Astrocyte (in vitro differentiated cells and primary cell): ENCODE results near the gene ISCU.

ENCODE experiments used
- EZH2 ChIP-seq: IDR thresholded peaks from 2 replicates; pipeline ENCODE4 v1.6.1; 2012; ENCODE audit warnings: mild to moderate bottlenecking, low read length, inconsistent platforms; ENCODE audit not compliant: insufficient read depth
- TF ChIP-seq, protein P1 (sequence below): IDR thresholded peaks from 2 replicates; pipeline ENCODE4 v1.5.1; 2011; ENCODE audit warnings: low read depth, mild to moderate bottlenecking, inconsistent platforms, low read length, moderate library complexity; ENCODE audit not compliant: insufficient read depth

- TF ChIP-seq, protein P1, sequence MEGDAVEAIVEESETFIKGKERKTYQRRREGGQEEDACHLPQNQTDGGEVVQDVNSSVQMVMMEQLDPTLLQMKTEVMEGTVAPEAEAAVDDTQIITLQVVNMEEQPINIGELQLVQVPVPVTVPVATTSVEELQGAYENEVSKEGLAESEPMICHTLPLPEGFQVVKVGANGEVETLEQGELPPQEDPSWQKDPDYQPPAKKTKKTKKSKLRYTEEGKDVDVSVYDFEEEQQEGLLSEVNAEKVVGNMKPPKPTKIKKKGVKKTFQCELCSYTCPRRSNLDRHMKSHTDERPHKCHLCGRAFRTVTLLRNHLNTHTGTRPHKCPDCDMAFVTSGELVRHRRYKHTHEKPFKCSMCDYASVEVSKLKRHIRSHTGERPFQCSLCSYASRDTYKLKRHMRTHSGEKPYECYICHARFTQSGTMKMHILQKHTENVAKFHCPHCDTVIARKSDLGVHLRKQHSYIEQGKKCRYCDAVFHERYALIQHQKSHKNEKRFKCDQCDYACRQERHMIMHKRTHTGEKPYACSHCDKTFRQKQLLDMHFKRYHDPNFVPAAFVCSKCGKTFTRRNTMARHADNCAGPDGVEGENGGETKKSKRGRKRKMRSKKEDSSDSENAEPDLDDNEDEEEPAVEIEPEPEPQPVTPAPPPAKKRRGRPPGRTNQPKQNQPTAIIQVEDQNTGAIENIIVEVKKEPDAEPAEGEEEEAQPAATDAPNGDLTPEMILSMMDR: no peak
- TF ChIP-seq EZH2: no peak
These were observed 46.5 kb upstream of the ISCU start for GRCh38 chr12:108515916-108516315.
